Melanocyte of skin (primary cell): ENCODE results near the gene ETV4. TPM values are rescaled to one million over a fixed set of nuclear protein-coding genes. Genes with fewer than 3 reads are reported as not detected.

Experiments used
- total RNA-seq, 2 donors: library from RNA; depleted of rRNA; stranded (reverse); fragments of >200 nt; gene quantifications; 2 replicates each; pipeline ENCODE4 v1.2.3, GENCODE V29; 2012

Gene ETV4
- total RNA-seq, result 10 to 100 TPM in 1 of 2 donors, 1 to 10 TPM in 1; 4.1 to 28.6 TPM

DNA sequence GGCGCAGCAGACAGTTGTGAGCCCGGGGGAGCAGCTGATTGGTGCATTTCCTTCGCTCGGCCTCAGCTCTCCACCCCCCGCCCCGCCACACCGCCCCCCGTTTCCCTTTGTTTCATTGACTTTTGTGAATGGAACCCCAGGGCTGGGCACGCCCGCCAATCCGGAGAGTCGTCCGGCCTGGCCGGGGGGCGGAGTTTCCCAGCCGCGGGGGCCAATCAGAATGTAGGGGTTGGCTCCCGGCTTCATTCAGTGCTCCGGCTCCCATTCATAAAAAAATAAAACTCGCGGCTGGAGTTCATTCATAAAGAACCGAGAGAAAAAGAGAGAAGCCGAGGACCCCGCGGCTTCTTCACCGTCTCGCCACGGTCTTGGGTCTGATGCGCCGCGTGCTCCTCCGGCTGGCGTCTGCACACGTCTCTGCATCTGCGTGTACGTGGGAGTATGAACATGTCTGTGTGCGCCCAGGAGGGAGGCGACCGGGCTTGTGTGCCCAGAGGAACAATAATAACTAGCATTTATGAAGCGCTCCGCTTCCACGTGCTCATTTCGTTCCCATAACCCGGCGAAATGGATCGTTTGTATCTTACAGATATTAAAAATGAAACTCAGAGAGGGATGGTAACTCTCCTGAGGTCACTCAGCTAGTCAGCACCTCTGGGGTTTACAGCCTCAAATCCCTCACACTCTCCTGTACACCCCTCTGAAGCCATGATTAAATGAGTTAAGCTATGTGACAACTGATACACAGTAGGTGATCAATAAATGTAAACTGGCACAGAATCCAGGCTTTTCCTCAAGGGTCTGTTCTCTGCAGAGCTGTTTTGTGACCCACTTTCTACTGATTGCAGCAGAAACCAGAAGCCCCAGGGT lies at the start of gene ETV4:
Gene ETV4 (minus strand): TSS at position 22 of the 870 bp plus-strand sequence. CDS start 723 bp downstream, outside the sequence.

DNA sequence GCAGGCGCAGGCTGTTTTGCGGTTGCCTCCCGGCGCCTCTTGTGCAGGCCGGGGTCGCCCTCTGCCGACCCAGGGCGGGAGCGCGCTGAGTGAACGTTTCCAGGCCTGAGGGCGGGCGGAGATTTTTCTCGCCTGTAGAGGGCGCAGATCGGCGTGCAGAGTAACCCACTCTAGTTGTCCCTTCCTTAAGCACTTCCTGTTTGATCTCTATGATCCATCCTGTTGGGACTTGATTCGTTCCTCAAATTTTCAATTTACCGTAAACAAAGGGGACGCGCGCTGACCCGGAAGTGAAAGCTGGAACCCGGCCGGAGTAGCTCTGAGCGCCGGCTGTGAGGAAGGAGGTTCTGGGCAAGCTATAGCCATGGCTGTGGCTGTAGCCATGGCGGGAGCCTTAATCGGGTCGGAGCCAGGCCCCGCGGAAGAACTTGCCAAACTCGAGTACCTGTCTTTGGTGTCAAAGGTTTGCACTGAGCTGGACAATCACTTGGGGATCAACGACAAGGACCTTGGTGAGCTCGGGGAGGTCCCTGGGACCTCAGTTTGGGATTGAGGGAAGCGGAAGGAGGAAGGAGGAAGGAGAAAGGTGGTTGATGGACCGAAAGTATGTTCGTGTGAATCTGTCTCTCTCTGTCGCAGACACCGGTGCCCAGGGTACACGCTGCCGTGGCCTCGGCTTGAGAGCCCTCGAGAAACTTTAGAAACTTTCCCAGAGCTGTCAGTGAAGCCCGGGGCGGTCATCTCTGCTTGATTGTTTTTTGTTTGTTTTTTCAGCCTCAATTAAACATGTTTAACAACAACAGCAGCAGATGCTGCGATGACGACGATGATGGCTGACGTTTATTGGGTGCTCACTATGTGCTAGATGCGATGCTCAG lies 62.2 kb downstream of the ETV4 start, which contains the start of gene DHX8:
Gene DHX8 (plus strand): TSS at position 302 of the 878 bp plus-strand sequence. CDS start 63 bp downstream, at position 365.

Other genes starting within 250 kb of the ETV4 start
- 1 to 10 TPM; 5.7 to 5.9 TPM for gene ARL4D, start 147.3 kb downstream of the ETV4 start, total RNA-seq
- 10 to 100 TPM; 42.3 to 48.3 TPM for gene DHX8, start 62.4 kb downstream of the ETV4 start, total RNA-seq
- gene MEOX1, start 115.6 kb upstream of the ETV4 start, total RNA-seq, result not detected
- under 1 TPM in 1 of 2 donors, not detected in 1; under 0.01 TPM for gene SOST, start 212.5 kb upstream of the ETV4 start, total RNA-seq
- gene DUSP3, start 232.6 kb upstream of the ETV4 start, total RNA-seq, result 100 to 1,000 TPM; 116 to 169 TPM
- under 1 TPM; under 0.01 to 0.34 TPM for gene CFAP97D1, start 234.1 kb upstream of the ETV4 start, total RNA-seq